GM12878 (cell line): ENCODE results near the gene CEP120. TPM values are rescaled to one million over a fixed set of nuclear protein-coding genes. Genes with fewer than 3 reads are reported as not detected.

Experiments
- ATAC-seq: fragments of 200-7000 bp; cut with Tn5 transposase; 3 replicates; pipeline ENCODE4 v1.9.1; 2020; ENCODE audit warnings: mild to moderate bottlenecking, moderate library complexity
- BruUV-seq: library from RNA; stranded (reverse); fragments of 400-500 nt; replicated peaks from 2 replicates; lab custom pipeline; 2021; lab: Mats Ljungman, UMichigan
- CTCF ChIA-PET: fragments of 300-600 bp; sonication (Branson Sonifier 250); formaldehyde crosslinking; extraction: SDS; loops from one replicate; lab custom pipeline; 2021; ENCODE audit warnings: inconsistent platforms; lab: Yijun Ruan, JAX
- POLR2A ChIA-PET: fragments of 350-600 bp; formaldehyde crosslinking; extraction: SDS; loops from one replicate; lab custom pipeline; 2021; ENCODE audit warnings: inconsistent platforms; lab: Charles Lee
- RAD21 ChIA-PET: fragments of 300-600 bp; sonication (Branson Sonifier 250); formaldehyde crosslinking; loops from one replicate; lab custom pipeline; 2023; ENCODE audit warnings: antibody characterized with exemption; ENCODE audit not compliant: unreplicated experiment; lab: Charles Lee
- SMC1A ChIA-PET: fragments of 300-600 bp; sonication (Branson Sonifier 250); formaldehyde crosslinking; loops from one replicate; lab custom pipeline; 2023; ENCODE audit not compliant: unreplicated experiment, uncharacterized antibody; lab: Charles Lee
- DNase-seq: peaks from one replicate; pipeline ENCODE4 v3.0.0-alpha.2; 2011; ENCODE audit warnings: low read depth, low spot score
- FAIRE-seq: peaks from 3 replicates; lab custom pipeline; 2011; peaks lifted over from hg19 to GRCh38; lab: Jason Lieb, UNC
- H2AFZ ChIP-seq: 2 replicates; pipeline ENCODE4 v1.6.0; 2011; ENCODE audit warnings: low read depth, low read length, control low read depth; ENCODE audit not compliant: control insufficient read depth
- H3K27ac ChIP-seq: 2 replicates; pipeline ENCODE4 v1.5.1; 2011; ENCODE audit warnings: control low read depth; ENCODE audit not compliant: control insufficient read depth, insufficient read depth
- H3K27me3 ChIP-seq, 2 experiments: replicated peaks in 1 of 2; 2 replicates each; pipeline versions ENCODE4 v1.6.0 to v1.6.1; 2011; ENCODE audit warnings: low read length in 1 of 2; ENCODE audit not compliant: control insufficient read depth in 2 of 2, insufficient read depth in 2 of 2
- H3K36me3 ChIP-seq, 2 experiments: 2 replicates each; pipeline ENCODE4 v1.5.1; 2011; ENCODE audit warnings: low read length in 1 of 2; ENCODE audit not compliant: control insufficient read depth in 2 of 2, insufficient read depth in 2 of 2
- H3K4me1 ChIP-seq: 2 replicates; pipeline ENCODE4 v1.6.1; 2011; ENCODE audit warnings: mild to moderate bottlenecking, low read length, moderate library complexity, mixed read lengths; ENCODE audit not compliant: control insufficient read depth, insufficient read depth
- H3K4me2 ChIP-seq: 2 replicates; pipeline ENCODE4 v1.6.0; 2011; ENCODE audit warnings: control low read depth; ENCODE audit not compliant: control insufficient read depth, insufficient read depth
- H3K4me3 ChIP-seq: fragments of 200-600 bp; sonication (generic); 2 replicates; pipeline ENCODE4 v1.5.1; 2016
- H3K79me2 ChIP-seq: 2 replicates; pipeline ENCODE4 v1.6.0; 2011; ENCODE audit warnings: low read length; ENCODE audit not compliant: control insufficient read depth, insufficient read depth
- H3K9ac ChIP-seq: 2 replicates; pipeline ENCODE4 v1.8.0; 2011; ENCODE audit warnings: low read length, control low read depth, mixed read lengths; ENCODE audit not compliant: control insufficient read depth, insufficient read depth
- H3K9me3 ChIP-seq: replicated peaks from 3 replicates; pipeline ENCODE4 v1.5.1; 2011; ENCODE audit warnings: mild to moderate bottlenecking, low read length; ENCODE audit not compliant: control insufficient read depth, insufficient read depth
- H4K20me1 ChIP-seq: 2 replicates; pipeline ENCODE4 v1.6.0; 2011; ENCODE audit not compliant: control insufficient read depth, insufficient read depth
- EED ChIP-seq: sonication (generic); IDR thresholded peaks from 2 replicates; pipeline ENCODE4 v1.6.1; 2016; ENCODE audit warnings: antibody characterized with exemption, low read depth
- EGR1 ChIP-seq, 2 experiments: IDR thresholded peaks; 1 replicate in 1 of 2; 2 replicates in 1 of 2; pipeline ENCODE4 v1.6.1; 2011 to 2012; ENCODE audit warnings: low read depth in 2 of 2, low read length in 2 of 2, borderline replicate concordance in 1 of 2, mild to moderate bottlenecking in 1 of 2, moderate library complexity in 1 of 2
- FOS ChIP-seq: IDR thresholded peaks from 3 replicates; pipeline ENCODE4 v1.6.1; 2011; ENCODE audit warnings: borderline replicate concordance; ENCODE audit not compliant: insufficient read length; ENCODE audit errors: extremely low read depth
- HDAC6 ChIP-seq: fragments of 200-600 bp; sonication (generic); IDR thresholded peaks from one replicate; pipeline ENCODE4 v1.8.0; 2017; ENCODE audit warnings: antibody characterized with exemption; ENCODE audit not compliant: unreplicated experiment
- PAX8 ChIP-seq: fragments of 450-650 bp; IDR thresholded peaks from 2 replicates; pipeline ENCODE4 v1.6.1; 2017; ENCODE audit warnings: mild to moderate bottlenecking, moderate library complexity
- RAD21 ChIP-seq: IDR thresholded peaks from 2 replicates; pipeline ENCODE4 v1.6.1; 2011; ENCODE audit warnings: mild to moderate bottlenecking, low read depth, low read length, moderate library complexity; ENCODE audit not compliant: insufficient read depth
- SIN3A ChIP-seq: IDR thresholded peaks from 2 replicates; pipeline ENCODE4 v1.6.1; 2012; ENCODE audit warnings: low read depth, low read length, improper control_type of control experiment
- SMARCA5 ChIP-seq: fragments of 450-650 bp; IDR thresholded peaks from 2 replicates; pipeline ENCODE4 v1.6.1; 2017; ENCODE audit warnings: mild to moderate bottlenecking
- SPI1 ChIP-seq: IDR thresholded peaks from 2 replicates; pipeline ENCODE4 v1.6.1; 2011; ENCODE audit warnings: low read depth, mild to moderate bottlenecking, low read length, moderate library complexity, borderline replicate concordance; ENCODE audit not compliant: insufficient read depth
- STAT1 ChIP-seq: fragments of 450-650 bp; conservative IDR thresholded peaks from 2 replicates; pipeline ENCODE4 v1.6.1; 2014; ENCODE audit warnings: antibody characterized with exemption, mild to moderate bottlenecking
- STAT3 ChIP-seq: IDR thresholded peaks from 2 replicates; pipeline ENCODE4 v1.6.1; 2011; ENCODE audit warnings: low read depth, low read length, improper control_type of control experiment
- ZNF217 ChIP-seq: fragments of 450-650 bp; IDR thresholded peaks from 2 replicates; pipeline ENCODE4 v1.6.1; 2017; ENCODE audit warnings: antibody characterized with exemption, mild to moderate bottlenecking
- ZNF24 ChIP-seq: fragments of 450-650 bp; IDR thresholded peaks from 2 replicates; pipeline ENCODE4 v1.6.1; 2017; ENCODE audit warnings: antibody characterized with exemption, mild to moderate bottlenecking
- ZNF622 ChIP-seq: fragments of 450-650 bp; IDR thresholded peaks from 2 replicates; pipeline ENCODE4 v1.6.1; 2017; ENCODE audit warnings: mild to moderate bottlenecking, inconsistent platforms
- ZZZ3 ChIP-seq: IDR thresholded peaks from 2 replicates; pipeline ENCODE4 v1.6.1; 2011; ENCODE audit warnings: low read depth; ENCODE audit not compliant: control insufficient read depth, insufficient read length
- WGBS: methylation state at CpG from one replicate; pipeline ENCODE4 v1.1.6; 2016; ENCODE audit warnings: low lambda C conversion rate; ENCODE audit not compliant: insufficient replicate concordance, insufficient coverage; ENCODE audit errors: missing lambda C conversion rate; 5-methylcytosine and 5-hydroxymethylcytosine counted together
- in situ Hi-C: fragments of 300-500 bp; cut with MboI; formaldehyde crosslinking; loops from 9 replicates; pipeline ENCODE4 v1.14.3; 2018; ENCODE audit warnings: mixed read lengths
- intact Hi-C: fragments of 100-400 bp; cut with micrococcal nuclease; formaldehyde crosslinking; loops from one replicate; pipeline ENCODE4 v1.14.2; 2022; ENCODE audit not compliant: unreplicated experiment
- polyA plus RNA-seq, 11 experiments: library from polyadenylated mRNA; depleted of rRNA in 4 of 11; unstranded in 6 of 11; stranded (reverse) in 5 of 11; fragments of >200 nt; fragmentation: Nextera tagmentation in 4 of 11; fragmentation: Illumina TruSeq in 1 of 11; extraction: Ambion mirVana in 4 of 11; extraction: Trizol in 1 of 11; gene quantifications; 1 replicate in 1 of 11; 2 replicates in 10 of 11; pipeline versions ENCODE4 v1.2.1 to v1.2.3, GENCODE V29; 2011 to 2016; ENCODE audit warnings: inconsistent platforms in 2 of 11, missing spikeins in 2 of 11, low read depth in 1 of 11
- total RNA-seq, 4 experiments: library from RNA; depleted of rRNA in 3 of 4; stranded (reverse); fragments of >200 nt in 3 of 4; fragmentation: Illumina TruSeq in 1 of 4; extraction: Trizol in 1 of 4; gene quantifications; 2 replicates each; pipeline versions ENCODE4 v1.2.1 to v1.2.3, GENCODE V29; 2013 to 2021
- TF ChIP-seq, protein P1 (sequence below): IDR thresholded peaks from 2 replicates; pipeline ENCODE4 v1.6.1; 2012; ENCODE audit warnings: low read depth, low read length, improper control_type of control experiment
- TF ChIP-seq, protein P2 (sequence below): fragments of 450-650 bp; IDR thresholded peaks from 2 replicates; pipeline ENCODE4 v1.6.1; 2016; ENCODE audit warnings: mild to moderate bottlenecking, moderate library complexity, borderline replicate concordance
- TF ChIP-seq, protein P3 (sequence below): IDR thresholded peaks from 2 replicates; pipeline ENCODE4 v1.6.1; 2011; ENCODE audit warnings: low read depth, mild to moderate bottlenecking, low read length, moderate library complexity, borderline replicate concordance; ENCODE audit errors: extremely low read depth

Gene CEP120
- total and polyA plus RNA-seq, 10 of the 15 experiments (the other 5 are each of a cell fraction or from before 2014, with no cell fraction given): 4.1 to 23.0 (median 13.1) TPM

DNA sequence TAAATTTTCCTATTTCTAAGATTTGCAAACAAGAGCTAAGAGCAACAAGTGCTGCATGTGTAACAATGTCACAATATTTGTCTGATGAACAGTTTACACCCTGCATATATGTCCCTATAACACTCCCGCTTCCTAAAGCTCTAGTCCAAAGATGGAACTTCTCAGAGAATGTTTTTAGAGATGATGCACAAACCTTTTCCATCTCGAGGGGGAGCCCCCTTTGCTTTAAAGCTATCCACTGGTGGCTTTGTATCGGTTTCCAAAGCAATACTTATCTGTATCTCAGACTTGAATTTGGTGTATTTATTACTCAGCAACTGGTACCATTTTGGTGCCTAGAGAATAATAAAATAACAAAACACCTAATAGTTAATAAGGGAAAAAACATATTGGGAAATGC is 11.0 kb downstream of the CEP120 start:
- ChIA-PET RAD21 (no interaction called here), SMC1A (interaction anchor here (1.1 to 2.9 kb wide), 4 partner anchors 11 to 199 kb away, joined by 4 to 15 read pairs (median 4); partner anchors contain the start of gene CEP120), POLR2A (no interaction called here), CTCF (interaction anchor here (0.9 to 1.4 kb wide), 2 partner anchors 9 to 11 kb away, joined by 3 read pairs; partner anchors contain the start of gene CEP120)
- no TSS peak for BruUV-seq
- H4K20me1 ChIP-seq: no peaks in the 10 kb centered on the region
- H3K4me1 ChIP-seq: no peaks in the 10 kb centered on the region
- no peaks in the 10 kb centered on the region for H3K9me3 ChIP-seq
- DNase-seq (no peak), FAIRE-seq (no peak), ATAC-seq (no peak; the same call in 2 of the 3 replicates)
- intact Hi-C loops (no loop called here), in situ Hi-C loops (loop anchor here (25.0 kb wide), 1 partner anchor 200 kb away; no protein-coding TSS in a partner anchor)
- H3K9ac ChIP-seq: no peak overlapping the region
- no peaks in the 10 kb centered on the region for H3K27me3 ChIP-seq
- no peaks in the 10 kb centered on the region; the same call in 1 of the 2 replicates for H3K79me2 ChIP-seq
- no peak overlapping the region for H2AFZ ChIP-seq
- no peak overlapping the region for H3K27ac ChIP-seq
- no peak overlapping the region for H3K4me3 ChIP-seq
- 78% methylated on average over 3 of the region's 3 CpGs for WGBS
- H3K36me3 ChIP-seq: peaks cover 0 to 15% of the 10 kb centered on the region in 2 experiments; a peak in 2 of 4 replicates
- no peak overlapping the region for H3K4me2 ChIP-seq
- TF ChIP-seq STAT1: no peak
- no peak for TF ChIP-seq ZNF24
- TF ChIP-seq, protein P1, sequence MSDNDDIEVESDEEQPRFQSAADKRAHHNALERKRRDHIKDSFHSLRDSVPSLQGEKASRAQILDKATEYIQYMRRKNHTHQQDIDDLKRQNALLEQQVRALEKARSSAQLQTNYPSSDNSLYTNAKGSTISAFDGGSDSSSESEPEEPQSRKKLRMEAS: no peak
- TF ChIP-seq, protein P2, sequence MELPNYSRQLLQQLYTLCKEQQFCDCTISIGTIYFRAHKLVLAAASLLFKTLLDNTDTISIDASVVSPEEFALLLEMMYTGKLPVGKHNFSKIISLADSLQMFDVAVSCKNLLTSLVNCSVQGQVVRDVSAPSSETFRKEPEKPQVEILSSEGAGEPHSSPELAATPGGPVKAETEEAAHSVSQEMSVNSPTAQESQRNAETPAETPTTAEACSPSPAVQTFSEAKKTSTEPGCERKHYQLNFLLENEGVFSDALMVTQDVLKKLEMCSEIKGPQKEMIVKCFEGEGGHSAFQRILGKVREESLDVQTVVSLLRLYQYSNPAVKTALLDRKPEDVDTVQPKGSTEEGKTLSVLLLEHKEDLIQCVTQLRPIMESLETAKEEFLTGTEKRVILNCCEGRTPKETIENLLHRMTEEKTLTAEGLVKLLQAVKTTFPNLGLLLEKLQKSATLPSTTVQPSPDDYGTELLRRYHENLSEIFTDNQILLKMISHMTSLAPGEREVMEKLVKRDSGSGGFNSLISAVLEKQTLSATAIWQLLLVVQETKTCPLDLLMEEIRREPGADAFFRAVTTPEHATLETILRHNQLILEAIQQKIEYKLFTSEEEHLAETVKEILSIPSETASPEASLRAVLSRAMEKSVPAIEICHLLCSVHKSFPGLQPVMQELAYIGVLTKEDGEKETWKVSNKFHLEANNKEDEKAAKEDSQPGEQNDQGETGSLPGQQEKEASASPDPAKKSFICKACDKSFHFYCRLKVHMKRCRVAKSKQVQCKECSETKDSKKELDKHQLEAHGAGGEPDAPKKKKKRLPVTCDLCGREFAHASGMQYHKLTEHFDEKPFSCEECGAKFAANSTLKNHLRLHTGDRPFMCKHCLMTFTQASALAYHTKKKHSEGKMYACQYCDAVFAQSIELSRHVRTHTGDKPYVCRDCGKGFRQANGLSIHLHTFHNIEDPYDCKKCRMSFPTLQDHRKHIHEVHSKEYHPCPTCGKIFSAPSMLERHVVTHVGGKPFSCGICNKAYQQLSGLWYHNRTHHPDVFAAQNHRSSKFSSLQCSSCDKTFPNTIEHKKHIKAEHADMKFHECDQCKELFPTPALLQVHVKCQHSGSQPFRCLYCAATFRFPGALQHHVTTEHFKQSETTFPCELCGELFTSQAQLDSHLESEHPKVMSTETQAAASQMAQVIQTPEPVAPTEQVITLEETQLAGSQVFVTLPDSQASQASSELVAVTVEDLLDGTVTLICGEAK: no peak
- TF ChIP-seq FOS: no peak
- no peak for TF ChIP-seq EGR1 (IDR thresholded peaks at IDR 0.05; ENCODE audit: borderline replicate concordance in 1 of 2, low read depth in 2 of 2, low read length in 2 of 2)
- TF ChIP-seq STAT3: no peak
- no peak for TF ChIP-seq EED
- no peak for TF ChIP-seq ZNF217
- TF ChIP-seq SIN3A: no peak
- TF ChIP-seq SPI1: no peak
- no peak for TF ChIP-seq HDAC6
- no peak for TF ChIP-seq RAD21
- TF ChIP-seq SMARCA5: no peak
- TF ChIP-seq ZZZ3: no peak
- TF ChIP-seq, protein P3, sequence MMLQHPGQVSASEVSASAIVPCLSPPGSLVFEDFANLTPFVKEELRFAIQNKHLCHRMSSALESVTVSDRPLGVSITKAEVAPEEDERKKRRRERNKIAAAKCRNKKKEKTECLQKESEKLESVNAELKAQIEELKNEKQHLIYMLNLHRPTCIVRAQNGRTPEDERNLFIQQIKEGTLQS: no peak
- TF ChIP-seq ZNF622: no peak
- TF ChIP-seq PAX8: no peak
